Colonic mucosa (tissue), 4 donors: Measurements from ENCODE around the gene ZNF155. TPM values are rescaled to one million over a fixed set of nuclear protein-coding genes. Genes with fewer than 3 reads are reported as not detected.
"Not testable (repeated sequence)": the region's sequence is repeated elsewhere in the genome, so short reads cannot be mapped to it uniquely, and the experiment has no call there.

Source experiments
- DNase-seq: peaks from one replicate; pipeline ENCODE4 v3.0.0-alpha.2; 2020
- H3K27ac ChIP-seq: fragments of 200-600 bp; one replicate; pipeline ENCODE4 v1.8.0; 2021
- H3K27me3 ChIP-seq: fragments of 200-600 bp; one replicate; pipeline ENCODE4 v1.8.0; 2021
- H3K36me3 ChIP-seq: fragments of 200-600 bp; one replicate; pipeline ENCODE4 v1.8.0; 2021
- H3K4me1 ChIP-seq: fragments of 200-600 bp; one replicate; pipeline ENCODE4 v1.8.0; 2021; ENCODE audit warnings: mild to moderate bottlenecking
- H3K4me3 ChIP-seq: fragments of 200-600 bp; one replicate; pipeline ENCODE4 v1.8.0; 2021
- H3K9ac ChIP-seq, 2 donors: one replicate each; pipeline ENCODE4 v1.7.0; 2013; ENCODE audit warnings: control low read depth in 2 of 2, low read depth in 2 of 2, low read length in 2 of 2
- H3K9me3 ChIP-seq: fragments of 200-600 bp; one replicate; pipeline ENCODE4 v1.8.0; 2021
- CTCF ChIP-seq: fragments of 200-600 bp; IDR thresholded peaks from one replicate; pipeline ENCODE4 v1.8.0; 2022; ENCODE audit warnings: antibody characterized with exemption, mild to moderate bottlenecking
- intact Hi-C: fragments of 100-400 bp; cut with DNase I; formaldehyde crosslinking; loops from one replicate; pipeline ENCODE4 v1.14.1; 2022
- total RNA-seq, 2 donors: library from RNA; stranded (reverse); fragmentation: NEBNext Ultra II Directional in 1 of 2; extraction: Animal tissue kit (Norgen Biotek cat#: 25700) in 1 of 2; gene quantifications; one replicate each; pipeline ENCODE4 v1.2.1, GENCODE V29; 2021
- donor health status: healthy.
- donor health status: DM: no; HTN: no; CAD: no.
- donor health status: DM: no; HTN: no; CAD: no.

Gene ZNF155
- total RNA-seq, 2 donors from 2014 or later: 5.6 to 6.1 TPM

- no peaks in the 10 kb centered on the region for H3K9me3 ChIP-seq
- H3K27me3 ChIP-seq: no peaks in the 10 kb centered on the region
- H3K36me3 ChIP-seq: no peaks in the 10 kb centered on the region
- H3K4me3 ChIP-seq: no peak overlapping the region
- no peak for DNase-seq
- no peak overlapping the region for H3K9ac ChIP-seq
- H3K27ac ChIP-seq: no peak overlapping the region
- no peak for TF ChIP-seq CTCF
- intact Hi-C loops: no loop called here
- H3K4me1 ChIP-seq: no peaks in the 10 kb centered on the region
Measured at GRCh38 chr19:43941209-43941608, 42.8 kb upstream of the ZNF155 start.

GRCh38 chr19:43947412-43947811 lies 36.6 kb upstream of the ZNF155 start:
- H3K27me3 ChIP-seq, intact Hi-C loops, H3K27ac ChIP-seq, DNase-seq, H3K4me1 ChIP-seq, H3K4me3 ChIP-seq, H3K36me3 ChIP-seq, H3K9me3 ChIP-seq, H3K9ac ChIP-seq: not testable (repeated sequence)

GRCh38 chr19:43949803-43950202 lies 34.2 kb upstream of the ZNF155 start:
- H3K27ac ChIP-seq, intact Hi-C loops, H3K36me3 ChIP-seq, H3K4me3 ChIP-seq, H3K9me3 ChIP-seq, H3K9ac ChIP-seq, DNase-seq, H3K27me3 ChIP-seq, H3K4me1 ChIP-seq: not testable (repeated sequence)

DNA sequence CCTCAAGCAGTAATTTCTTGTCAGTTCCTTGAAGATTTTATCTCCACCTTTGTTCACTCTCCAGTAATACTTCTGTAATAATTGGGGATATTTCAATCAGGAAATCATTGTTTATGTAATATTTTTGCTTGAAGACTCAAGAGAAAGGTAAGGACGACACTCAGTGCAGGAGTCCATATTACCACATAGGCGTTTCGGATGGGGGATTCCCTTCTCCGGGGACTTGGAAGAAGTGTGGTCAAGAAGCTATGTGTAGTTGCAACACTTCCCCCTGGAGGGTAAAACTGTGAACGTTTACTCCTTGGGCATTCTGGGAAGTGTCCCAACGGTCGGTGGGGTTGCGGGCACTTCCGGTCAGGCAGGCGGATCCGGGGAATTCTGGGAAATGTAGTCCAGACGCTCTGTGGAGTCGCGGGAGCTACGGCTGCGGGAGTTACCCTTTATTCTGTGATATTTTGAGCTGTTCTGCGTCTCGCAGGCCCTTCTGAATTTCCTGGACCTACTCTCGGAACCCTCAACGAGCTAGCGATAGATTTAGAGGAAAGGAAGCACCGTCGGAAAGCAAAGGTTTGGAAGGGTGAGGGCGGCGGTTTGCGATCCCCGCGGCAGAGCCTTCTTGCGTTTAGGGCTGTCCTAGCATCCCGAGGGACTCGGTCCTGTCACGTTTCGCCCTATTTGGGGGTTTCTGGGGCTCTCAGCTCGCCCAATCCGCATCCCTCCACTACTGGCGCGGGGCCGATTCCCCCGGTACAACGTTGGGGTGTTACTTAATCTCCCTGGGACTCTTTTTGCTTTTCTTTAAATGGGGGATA lies 32.9 kb upstream of the ZNF155 start, which contains the start of gene ZNF221:
ZNF221 (plus strand) TSS at position 395 of the 812 bp plus-strand sequence. CDS start 11,499 bp downstream, outside the sequence.
- H3K27me3 ChIP-seq: no peaks in the 10 kb centered on the region
- peak within 1 kb of the TSS; percentile 71 for H3K4me3 ChIP-seq
- H3K36me3 ChIP-seq: no peaks in the 10 kb centered on the region
- H3K4me1 ChIP-seq: no peaks in the 10 kb centered on the region
- H3K9ac ChIP-seq: peak within 1 kb of the TSS; percentile 60 to 76
- peak; percentile 96 for DNase-seq
- H3K9me3 ChIP-seq: no peaks in the 10 kb centered on the region
- TF ChIP-seq CTCF: peak; percentile 38
- H3K27ac ChIP-seq: peak within 1 kb of the TSS; percentile 13
- intact Hi-C loops: no loop called here

GRCh38 chr19:43956827-43957226 lies 27.2 kb upstream of the ZNF155 start:
- no peak overlapping the region for H3K27ac ChIP-seq
- DNase-seq: no peak
- no peaks in the 10 kb centered on the region for H3K9me3 ChIP-seq
- TF ChIP-seq CTCF: no peak
- no peak overlapping the region for H3K9ac ChIP-seq
- intact Hi-C loops: no loop called here
- no peaks in the 10 kb centered on the region for H3K36me3 ChIP-seq
- H3K4me1 ChIP-seq: no peaks in the 10 kb centered on the region
- H3K27me3 ChIP-seq: no peaks in the 10 kb centered on the region
- no peak overlapping the region for H3K4me3 ChIP-seq

GRCh38 chr19:43957891-43958290 lies 26.1 kb upstream of the ZNF155 start:
- DNase-seq: no peak
- Histone ChIP-seq H3K36me3 (no peaks in the 10 kb centered on the region), H3K9ac (no peak overlapping the region), H3K9me3 (no peaks in the 10 kb centered on the region), H3K27me3 (no peaks in the 10 kb centered on the region), H3K4me1 (no peaks in the 10 kb centered on the region), H3K27ac (no peak overlapping the region), H3K4me3 (no peak overlapping the region)
- TF ChIP-seq CTCF: no peak
- intact Hi-C loops: no loop called here
